ACHN (cell line): ENCODE data around the gene CEACAM1.
"Not testable (repeated sequence)": the region's sequence is repeated elsewhere in the genome, so short reads cannot be mapped to it uniquely, and the experiment has no call there.

Source experiments
- DNase-seq: peaks from one replicate; pipeline ENCODE4 v3.0.0-alpha.2; 2015
- in situ Hi-C: cut with HindIII; loops from 2 replicates; pipeline ENCODE4 v1.10.0; 2017; ENCODE audit warnings: low sequenced_read_pairs, low pct_ligation_motif_present, low pct_unique_long_range_greater_than_20kb

The CEACAM1 gene

GRCh38 chr19:42465827-42466280, 62.4 kb downstream of the CEACAM1 start:
- DNase-seq: no peak
- in situ Hi-C loops: no loop called here

- in situ Hi-C loops: no loop called here
- DNase-seq: no peak
These were observed 66.5 kb downstream of the CEACAM1 start for GRCh38 chr19:42461700-42462324.

DNA sequence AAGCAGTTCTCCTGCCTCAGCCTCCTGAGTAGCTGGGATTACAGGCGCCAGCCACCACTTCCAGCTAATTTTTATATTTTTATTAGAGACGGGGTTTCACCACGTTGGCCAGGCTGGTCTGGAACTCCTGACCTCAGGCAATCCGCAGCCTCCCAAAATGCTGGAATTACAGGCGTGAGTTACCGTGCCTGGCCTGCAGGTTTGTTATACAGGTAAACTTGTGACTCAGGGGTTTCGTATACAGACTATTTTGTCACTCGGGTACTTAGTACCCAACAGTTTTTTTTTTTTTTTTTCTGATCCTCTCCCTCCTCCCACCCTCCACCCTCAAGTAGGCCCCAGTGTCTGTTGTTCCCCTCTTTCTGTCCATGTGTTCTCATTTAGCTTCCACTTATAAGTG, 67.0 kb downstream of the CEACAM1 start:
- DNase-seq, in situ Hi-C loops: not testable (repeated sequence)

- in situ Hi-C loops: no loop called here
These were observed 68.4 kb downstream of the CEACAM1 start for GRCh38 chr19:42459926-42460325.

More at GRCh38 chr19:42459926-42460325, 68.4 kb downstream of the CEACAM1 start:
- DNase-seq: no peak
